Upper lobe of left lung (tissue), 6 donors: ENCODE measurements around the gene PRKCH. TPM values are rescaled to one million over a fixed set of nuclear protein-coding genes. Genes with fewer than 3 reads are reported as not detected.

Experiments used
- ATAC-seq, 2 donors: fragments of 200-7000 bp; cut with Tn5 transposase; one replicate each; pipeline ENCODE4 v1.9.1; 2022; ENCODE audit warnings: mild to moderate bottlenecking in 2 of 2, moderate library complexity in 2 of 2; ENCODE audit not compliant: low FRiP score in 2 of 2
- DNase-seq, 2 donors: peaks; one replicate each; pipeline ENCODE4 v3.0.0-alpha.2; 2019 to 2020
- H3K27ac ChIP-seq, 4 donors: fragments of 200-600 bp; sonication (generic); one replicate each; pipeline ENCODE4 v1.5.1; 2016 to 2019
- H3K27me3 ChIP-seq, 4 donors: fragments of 200-600 bp; sonication (generic); one replicate each; pipeline ENCODE4 v1.5.1; 2017 to 2019
- H3K36me3 ChIP-seq, 4 donors: fragments of 200-600 bp; sonication (generic); one replicate each; pipeline ENCODE4 v1.5.1; 2016 to 2019
- H3K4me1 ChIP-seq, 4 donors: fragments of 200-600 bp; sonication (generic); one replicate each; pipeline ENCODE4 v1.5.1; 2018 to 2019
- H3K4me3 ChIP-seq, 4 donors: fragments of 200-600 bp; sonication (generic); one replicate each; pipeline ENCODE4 v1.5.1; 2017 to 2019; ENCODE audit warnings: mild to moderate bottlenecking in 2 of 4, moderate library complexity in 1 of 4
- H3K9me3 ChIP-seq, 4 donors: fragments of 200-600 bp; sonication (generic); one replicate each; pipeline ENCODE4 v1.5.1; 2018 to 2019
- CTCF ChIP-seq, 6 experiments: fragments of 450-650 bp in 4 of 6; fragments of 200-600 bp in 2 of 6; sonication (generic) in 2 of 6; IDR thresholded peaks; one replicate each; pipeline ENCODE4 v1.5.1; 2016 to 2019; ENCODE audit warnings: antibody characterized with exemption in 6 of 6
- EP300 ChIP-seq, 4 donors: sonication (generic); formaldehyde crosslinking; IDR thresholded peaks; one replicate each; pipeline ENCODE4 v1.5.1; 2017; ENCODE audit warnings: antibody characterized with exemption in 4 of 4, control low read depth in 2 of 4
- POLR2A ChIP-seq, 4 donors: fragments of 450-650 bp; IDR thresholded peaks; one replicate each; pipeline ENCODE4 v1.5.1; 2016 to 2017; ENCODE audit warnings: antibody characterized with exemption in 4 of 4, mild to moderate bottlenecking in 2 of 4
- POLR2AphosphoS5 ChIP-seq, 2 donors: sonication (generic); formaldehyde crosslinking; IDR thresholded peaks; one replicate each; pipeline ENCODE4 v1.5.1; 2017; ENCODE audit warnings: antibody characterized with exemption in 2 of 2
- WGBS, 2 donors: methylation state at CpG; one replicate each; pipeline ENCODE4 v1.1.5; 2017 to 2018; 5-methylcytosine and 5-hydroxymethylcytosine counted together
- total RNA-seq, 6 donors: library from RNA; depleted of rRNA in 4 of 6; stranded (reverse); fragments of >200 nt in 4 of 6; gene quantifications; one replicate each; pipeline versions ENCODE4 v1.1.0 to v1.2.1, GENCODE V29; 2016 to 2021
- donor health status: DM: no; HTN: no; CAD: no; lungs with moderate emphysema.
- donor health status: DM: no; HTN: yes; CAD: no; lungs with severe emphysema.

Gene PRKCH
- total RNA-seq, 6 donors from 2014 or later = 54.0 to 102 (median 76.6) TPM

GRCh38 chr14:61433169-61433568 is 111.8 kb downstream of the PRKCH start:
- H3K9me3 ChIP-seq = no peaks in the 10 kb centered on the region
- H3K4me3 ChIP-seq = no peak overlapping the region
- H3K27me3 ChIP-seq = no peaks in the 10 kb centered on the region
- TF ChIP-seq POLR2A (IDR thresholded peaks at IDR 0.05) = no peak
- no peak for TF ChIP-seq EP300 (IDR thresholded peaks at IDR 0.05)
- no peak for TF ChIP-seq CTCF (IDR thresholded peaks at IDR 0.05)
- no peak for TF ChIP-seq POLR2AphosphoS5 (IDR thresholded peaks at IDR 0.05)
- no peak for ATAC-seq
- no peaks in the 10 kb centered on the region for H3K36me3 ChIP-seq
- 31 to 39% methylated on average over 1 of the region's 1 CpG for WGBS, 2 donors
- peak overlapping the region in 2 of 4 donors; percentile 8 to 51 for H3K27ac ChIP-seq
- no peak for DNase-seq
- H3K4me1 ChIP-seq = peaks cover 22 to 40% (median 35%) of the 10 kb centered on the region in 4 donors

GRCh38 chr14:61433828-61434227 is 112.4 kb downstream of the PRKCH start:
- 50 to 53% methylated on average over 1 of the region's 1 CpG for WGBS, 2 donors
- Histone ChIP-seq H3K4me3 (no peak overlapping the region), H3K27ac (peak overlapping the region in 1 of 4 donors; percentile 51), H3K36me3 (no peaks in the 10 kb centered on the region), H3K4me1 (peaks cover 29 to 47% (median 38%) of the 10 kb centered on the region in 4 donors), H3K27me3 (no peaks in the 10 kb centered on the region), H3K9me3 (no peaks in the 10 kb centered on the region)
- TF ChIP-seq POLR2A (IDR thresholded peaks at IDR 0.05) (no peak), EP300 (IDR thresholded peaks at IDR 0.05) (no peak), POLR2AphosphoS5 (IDR thresholded peaks at IDR 0.05) (no peak), CTCF (IDR thresholded peaks at IDR 0.05) (no peak)
- ATAC-seq = no peak
- no peak for DNase-seq

GRCh38 chr14:61434311-61434710 is 112.9 kb downstream of the PRKCH start:
- Histone ChIP-seq H3K4me3 (no peak overlapping the region), H3K4me1 (peaks cover 34 to 50% (median 40%) of the 10 kb centered on the region in 4 donors), H3K9me3 (no peaks in the 10 kb centered on the region), H3K27me3 (no peaks in the 10 kb centered on the region), H3K36me3 (no peaks in the 10 kb centered on the region), H3K27ac (no peak overlapping the region)
- 78 to 82% methylated on average over 3 of the region's 3 CpGs for WGBS, 2 donors
- no peak for DNase-seq
- ATAC-seq = no peak
- TF ChIP-seq POLR2AphosphoS5 (IDR thresholded peaks at IDR 0.05) (no peak), EP300 (IDR thresholded peaks at IDR 0.05) (no peak), POLR2A (IDR thresholded peaks at IDR 0.05) (no peak), CTCF (IDR thresholded peaks at IDR 0.05) (no peak)

GRCh38 chr14:61435563-61436337 is 114.4 kb downstream of the PRKCH start:
- DNase-seq (no peak), ATAC-seq (no peak)
- no peaks in the 10 kb centered on the region for H3K36me3 ChIP-seq
- H3K4me3 ChIP-seq = no peak overlapping the region
- H3K27me3 ChIP-seq = no peaks in the 10 kb centered on the region
- peak overlapping the region in 1 of 4 donors; percentile 27 for H3K27ac ChIP-seq
- peaks cover 41 to 59% (median 53%) of the 10 kb centered on the region in 4 donors for H3K4me1 ChIP-seq
- H3K9me3 ChIP-seq = no peaks in the 10 kb centered on the region
- no peak for TF ChIP-seq CTCF (IDR thresholded peaks at IDR 0.05)
- TF ChIP-seq POLR2A (IDR thresholded peaks at IDR 0.05) = no peak
- TF ChIP-seq POLR2AphosphoS5 (IDR thresholded peaks at IDR 0.05) = no peak
- WGBS, 2 donors = 78 to 80% methylated on average over 4 of the region's 4 CpGs

- H3K27me3 ChIP-seq = no peaks in the 10 kb centered on the region
- no peaks in the 10 kb centered on the region for H3K9me3 ChIP-seq
- H3K27ac ChIP-seq = peak overlapping the region in 1 of 4 donors; percentile 80
- peaks cover 46 to 63% (median 55%) of the 10 kb centered on the region in 4 donors for H3K4me1 ChIP-seq
- TF ChIP-seq POLR2A (IDR thresholded peaks at IDR 0.05) (no peak), POLR2AphosphoS5 (IDR thresholded peaks at IDR 0.05) (no peak), CTCF (IDR thresholded peaks at IDR 0.05) (no peak), EP300 (IDR thresholded peaks at IDR 0.05) (no peak)
- DNase-seq (no peak), ATAC-seq (no peak)
- 36 to 41% methylated on average over 3 of the region's 3 CpGs for WGBS, 2 donors
- no peaks in the 10 kb centered on the region for H3K36me3 ChIP-seq
- H3K4me3 ChIP-seq = no peak overlapping the region
These were observed 116.0 kb downstream of the PRKCH start for GRCh38 chr14:61437381-61437780.
